SK-N-SH treated with all-trans-retinoic acid at 6 μM for 48 hours (cell line): Measurements from ENCODE around the gene TRPV3.

ENCODE experiments used
- BACH2 ChIP-seq: fragments of 250-450 bp; sonication (Bioruptor Pico); IDR thresholded peaks from 2 replicates; pipeline ENCODE4 v1.9.0; 2021; ENCODE audit warnings: mild to moderate bottlenecking, borderline replicate concordance
- ESRRG ChIP-seq: fragments of 250-450 bp; sonication (Bioruptor Pico); IDR thresholded peaks from 2 replicates; pipeline ENCODE4 v1.6.1; 2021; ENCODE audit warnings: mild to moderate bottlenecking
- GLIS3 ChIP-seq: fragments of 250-450 bp; sonication (Bioruptor Pico); IDR thresholded peaks from 2 replicates; pipeline ENCODE4 v1.5.0; 2020; ENCODE audit warnings: mild to moderate bottlenecking, moderate library complexity
- ISL1 ChIP-seq: fragments of 250-450 bp; sonication (Bioruptor Pico); IDR thresholded peaks from 2 replicates; pipeline ENCODE4 v2.1.2; 2022; ENCODE audit warnings: mild to moderate bottlenecking, moderate library complexity
- TCF4 ChIP-seq: fragments of 250-450 bp; sonication (Bioruptor Pico); IDR thresholded peaks from 2 replicates; pipeline ENCODE4 v1.8.0; 2021; ENCODE audit warnings: mild to moderate bottlenecking, moderate library complexity, borderline replicate concordance
- ZC3H10 ChIP-seq: fragments of 250-450 bp; sonication (Bioruptor Pico); IDR thresholded peaks from 2 replicates; pipeline ENCODE4 v1.5.1; 2021; ENCODE audit warnings: mild to moderate bottlenecking, moderate library complexity
- ZFP3 ChIP-seq: fragments of 250-450 bp; sonication (Bioruptor Pico); IDR thresholded peaks from 2 replicates; pipeline ENCODE4 v1.5.0; 2020; ENCODE audit warnings: mild to moderate bottlenecking, moderate library complexity
- ZFP30 ChIP-seq: fragments of 450-650 bp; formaldehyde crosslinking; IDR thresholded peaks from 2 replicates; pipeline ENCODE4 v1.5.0; 2022; ENCODE audit warnings: mild to moderate bottlenecking, moderate library complexity
- ZNF565 ChIP-seq: fragments of 450-650 bp; formaldehyde crosslinking; conservative IDR thresholded peaks from 2 replicates; pipeline ENCODE4 v1.5.0; 2020; ENCODE audit warnings: low read depth, mild to moderate bottlenecking, moderate library complexity
- ZNF70 ChIP-seq: fragments of 450-650 bp; formaldehyde crosslinking; IDR thresholded peaks from 2 replicates; pipeline ENCODE4 v1.5.0; 2020; ENCODE audit warnings: mild to moderate bottlenecking, moderate library complexity
- ZNF8 ChIP-seq: fragments of 450-650 bp; formaldehyde crosslinking; IDR thresholded peaks from 2 replicates; pipeline ENCODE4 v1.5.0; 2020; ENCODE audit warnings: mild to moderate bottlenecking, moderate library complexity
- TF ChIP-seq, protein P1 (sequence below): fragments of 250-450 bp; sonication (Bioruptor Pico); IDR thresholded peaks from 2 replicates; pipeline ENCODE4 v1.8.0; 2020; ENCODE audit warnings: mild to moderate bottlenecking, moderate library complexity, borderline replicate concordance
- TF ChIP-seq, protein P2 (sequence below): fragments of 250-450 bp; sonication (Bioruptor Pico); IDR thresholded peaks from 2 replicates; pipeline ENCODE4 v1.5.1; 2020; ENCODE audit warnings: low read depth, mild to moderate bottlenecking, moderate library complexity
- TF ChIP-seq, protein P3 (sequence below): fragments of 250-450 bp; sonication (Bioruptor Pico); IDR thresholded peaks from 2 replicates; pipeline ENCODE4 v1.5.1; 2021; ENCODE audit warnings: mild to moderate bottlenecking, moderate library complexity

DNA sequence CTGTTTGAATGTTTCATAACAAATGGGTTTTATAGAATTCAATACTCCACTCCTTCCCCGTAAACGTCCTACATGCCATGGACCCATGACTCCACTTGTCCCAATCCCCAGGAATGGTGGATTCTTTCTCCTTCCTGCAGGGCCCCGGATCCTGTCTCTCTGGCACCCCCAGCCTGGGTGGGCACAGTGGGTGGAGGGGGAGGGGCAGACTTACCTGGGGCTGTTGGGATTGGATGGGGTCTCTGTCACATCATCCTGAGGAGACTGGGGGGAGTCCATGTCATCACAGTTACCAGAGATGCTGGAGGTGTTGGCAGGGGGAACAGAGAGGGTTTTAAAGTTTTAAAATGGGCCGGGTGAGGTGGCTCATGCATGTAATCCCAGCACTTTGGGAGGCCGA is 13.2 kb downstream of the TRPV3 start:
- no peak for TF ChIP-seq ZFP30
- no peak for TF ChIP-seq ZNF8
- TF ChIP-seq, protein P1, sequence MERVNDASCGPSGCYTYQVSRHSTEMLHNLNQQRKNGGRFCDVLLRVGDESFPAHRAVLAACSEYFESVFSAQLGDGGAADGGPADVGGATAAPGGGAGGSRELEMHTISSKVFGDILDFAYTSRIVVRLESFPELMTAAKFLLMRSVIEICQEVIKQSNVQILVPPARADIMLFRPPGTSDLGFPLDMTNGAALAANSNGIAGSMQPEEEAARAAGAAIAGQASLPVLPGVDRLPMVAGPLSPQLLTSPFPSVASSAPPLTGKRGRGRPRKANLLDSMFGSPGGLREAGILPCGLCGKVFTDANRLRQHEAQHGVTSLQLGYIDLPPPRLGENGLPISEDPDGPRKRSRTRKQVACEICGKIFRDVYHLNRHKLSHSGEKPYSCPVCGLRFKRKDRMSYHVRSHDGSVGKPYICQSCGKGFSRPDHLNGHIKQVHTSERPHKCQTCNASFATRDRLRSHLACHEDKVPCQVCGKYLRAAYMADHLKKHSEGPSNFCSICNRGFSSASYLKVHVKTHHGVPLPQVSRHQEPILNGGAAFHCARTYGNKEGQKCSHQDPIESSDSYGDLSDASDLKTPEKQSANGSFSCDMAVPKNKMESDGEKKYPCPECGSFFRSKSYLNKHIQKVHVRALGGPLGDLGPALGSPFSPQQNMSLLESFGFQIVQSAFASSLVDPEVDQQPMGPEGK (CRISPR knock-in tag) = no peak
- TF ChIP-seq TCF4 (CRISPR knock-in tag) = no peak
- TF ChIP-seq, protein P2, sequence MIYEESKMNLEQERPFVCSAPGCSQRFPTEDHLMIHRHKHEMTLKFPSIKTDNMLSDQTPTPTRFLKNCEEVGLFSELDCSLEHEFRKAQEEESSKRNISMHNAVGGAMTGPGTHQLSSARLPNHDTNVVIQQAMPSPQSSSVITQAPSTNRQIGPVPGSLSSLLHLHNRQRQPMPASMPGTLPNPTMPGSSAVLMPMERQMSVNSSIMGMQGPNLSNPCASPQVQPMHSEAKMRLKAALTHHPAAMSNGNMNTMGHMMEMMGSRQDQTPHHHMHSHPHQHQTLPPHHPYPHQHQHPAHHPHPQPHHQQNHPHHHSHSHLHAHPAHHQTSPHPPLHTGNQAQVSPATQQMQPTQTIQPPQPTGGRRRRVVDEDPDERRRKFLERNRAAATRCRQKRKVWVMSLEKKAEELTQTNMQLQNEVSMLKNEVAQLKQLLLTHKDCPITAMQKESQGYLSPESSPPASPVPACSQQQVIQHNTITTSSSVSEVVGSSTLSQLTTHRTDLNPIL = no peak
- TF ChIP-seq, protein P3, sequence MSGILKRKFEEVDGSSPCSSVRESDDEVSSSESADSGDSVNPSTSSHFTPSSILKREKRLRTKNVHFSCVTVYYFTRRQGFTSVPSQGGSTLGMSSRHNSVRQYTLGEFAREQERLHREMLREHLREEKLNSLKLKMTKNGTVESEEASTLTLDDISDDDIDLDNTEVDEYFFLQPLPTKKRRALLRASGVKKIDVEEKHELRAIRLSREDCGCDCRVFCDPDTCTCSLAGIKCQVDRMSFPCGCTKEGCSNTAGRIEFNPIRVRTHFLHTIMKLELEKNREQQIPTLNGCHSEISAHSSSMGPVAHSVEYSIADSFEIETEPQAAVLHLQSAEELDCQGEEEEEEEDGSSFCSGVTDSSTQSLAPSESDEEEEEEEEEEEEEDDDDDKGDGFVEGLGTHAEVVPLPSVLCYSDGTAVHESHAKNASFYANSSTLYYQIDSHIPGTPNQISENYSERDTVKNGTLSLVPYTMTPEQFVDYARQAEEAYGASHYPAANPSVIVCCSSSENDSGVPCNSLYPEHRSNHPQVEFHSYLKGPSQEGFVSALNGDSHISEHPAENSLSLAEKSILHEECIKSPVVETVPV (CRISPR knock-in tag) = no peak
- no peak for TF ChIP-seq ZFP3
- TF ChIP-seq BACH2 = no peak
- no peak for TF ChIP-seq ZNF70 (CRISPR knock-in tag)
- TF ChIP-seq ISL1 (CRISPR knock-in tag) = no peak
- TF ChIP-seq ESRRG = no peak
- no peak for TF ChIP-seq ZC3H10
- TF ChIP-seq ZNF565 (CRISPR knock-in tag) = no peak
- TF ChIP-seq GLIS3 (CRISPR knock-in tag) = no peak
